WTC11 (cell line): ENCODE data around the gene MAP2K1.

Experiments
- CBFB ChIP-seq: sonication (generic); formaldehyde crosslinking; IDR thresholded peaks from 2 replicates; pipeline ENCODE4 v1.8.1; 2022; ENCODE audit warnings: mild to moderate bottlenecking, low read depth, missing genetic modification reagents
- EMX1 ChIP-seq: fragments of 250-450 bp; sonication (Bioruptor Pico); IDR thresholded peaks from 2 replicates; pipeline ENCODE4 v1.8.0; 2021; ENCODE audit warnings: mild to moderate bottlenecking
- TCF7 ChIP-seq: sonication (generic); formaldehyde crosslinking; IDR thresholded peaks from 2 replicates; pipeline ENCODE4 v1.8.0; 2022; ENCODE audit warnings: mild to moderate bottlenecking, low read depth, missing genetic modification reagents, moderate library complexity
- ZNF219 ChIP-seq: sonication (generic); formaldehyde crosslinking; IDR thresholded peaks from 2 replicates; pipeline ENCODE4 v1.8.0; 2023; ENCODE audit warnings: missing genetic modification reagents, mild to moderate bottlenecking, borderline replicate concordance
- TF ChIP-seq, protein P1 (sequence below): sonication (generic); formaldehyde crosslinking; conservative IDR thresholded peaks from 2 replicates; pipeline ENCODE4 v1.8.1; 2023; ENCODE audit warnings: mild to moderate bottlenecking, low read depth, missing genetic modification reagents, moderate library complexity

DNA sequence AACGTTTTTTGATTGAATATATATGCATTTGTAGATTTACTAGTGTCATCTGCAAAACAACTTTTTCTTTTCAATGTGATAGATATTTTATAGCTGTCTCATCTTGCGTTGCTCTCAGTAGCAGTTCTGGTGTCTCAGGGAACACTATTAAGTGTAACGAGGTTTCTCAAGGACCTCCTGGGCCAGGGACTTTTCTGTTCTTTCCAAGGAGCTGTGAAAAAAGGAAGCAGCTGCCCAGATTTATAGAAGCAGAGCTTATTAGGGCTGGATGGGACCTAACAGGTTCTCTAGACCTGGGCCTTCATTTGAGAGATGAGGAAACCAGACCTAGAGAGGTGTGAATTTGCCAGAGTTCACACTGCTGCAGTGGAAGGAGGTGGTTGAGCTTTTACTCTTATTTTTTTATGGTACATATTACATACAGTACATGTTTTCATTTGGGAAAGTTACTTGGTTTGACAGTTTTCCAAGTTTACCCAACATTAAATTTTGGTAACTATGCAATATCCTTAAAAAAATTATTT, 16.1 kb downstream of the MAP2K1 start:
- TF ChIP-seq EMX1 (CRISPR knock-in tag) (no peak), CBFB (CRISPR knock-in tag) (no peak), ZNF219 (CRISPR knock-in tag) (no peak), TCF7 (no peak)
- TF ChIP-seq, protein P1, sequence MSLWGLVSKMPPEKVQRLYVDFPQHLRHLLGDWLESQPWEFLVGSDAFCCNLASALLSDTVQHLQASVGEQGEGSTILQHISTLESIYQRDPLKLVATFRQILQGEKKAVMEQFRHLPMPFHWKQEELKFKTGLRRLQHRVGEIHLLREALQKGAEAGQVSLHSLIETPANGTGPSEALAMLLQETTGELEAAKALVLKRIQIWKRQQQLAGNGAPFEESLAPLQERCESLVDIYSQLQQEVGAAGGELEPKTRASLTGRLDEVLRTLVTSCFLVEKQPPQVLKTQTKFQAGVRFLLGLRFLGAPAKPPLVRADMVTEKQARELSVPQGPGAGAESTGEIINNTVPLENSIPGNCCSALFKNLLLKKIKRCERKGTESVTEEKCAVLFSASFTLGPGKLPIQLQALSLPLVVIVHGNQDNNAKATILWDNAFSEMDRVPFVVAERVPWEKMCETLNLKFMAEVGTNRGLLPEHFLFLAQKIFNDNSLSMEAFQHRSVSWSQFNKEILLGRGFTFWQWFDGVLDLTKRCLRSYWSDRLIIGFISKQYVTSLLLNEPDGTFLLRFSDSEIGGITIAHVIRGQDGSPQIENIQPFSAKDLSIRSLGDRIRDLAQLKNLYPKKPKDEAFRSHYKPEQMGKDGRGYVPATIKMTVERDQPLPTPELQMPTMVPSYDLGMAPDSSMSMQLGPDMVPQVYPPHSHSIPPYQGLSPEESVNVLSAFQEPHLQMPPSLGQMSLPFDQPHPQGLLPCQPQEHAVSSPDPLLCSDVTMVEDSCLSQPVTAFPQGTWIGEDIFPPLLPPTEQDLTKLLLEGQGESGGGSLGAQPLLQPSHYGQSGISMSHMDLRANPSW, result no peak
